ENCODE data around the gene OR5AP2. TPM values are rescaled to one million over a fixed set of nuclear protein-coding genes. Genes with fewer than 3 reads are reported as not detected.
"Not testable (repeated sequence)": the region's sequence is repeated elsewhere in the genome, so short reads cannot be mapped to it uniquely, and the experiment has no call there.

The OR5AP2 gene
- total RNA-seq, result not detected in 2 replicates
- not detected in 2 replicates for polyA plus RNA-seq

- Histone ChIP-seq H3K9me3 (ENCODE audit: low read depth) (no peaks in the 10 kb centered on the region), H3K4me1 (ENCODE audit: low read depth) (no peaks in the 10 kb centered on the region), H3K27ac (no peak within 1 kb of the TSS), H3K27me3 (no peaks in the 10 kb centered on the region), H3K4me3 (no peak within 1 kb of the TSS), H3K36me3 (no peaks in the 10 kb centered on the region)
- no peak for DNase-seq (ENCODE audit: low read depth in 1 of 2, low spot score in 1 of 2)
- no peak for TF ChIP-seq CTCF (IDR thresholded peaks at IDR 0.05; ENCODE audit: low read depth, low read length)
These were observed at the start of gene OR5AP2 for GRCh38 chr11:56642339-56642738. Gene OR5AP2, minus strand, starts transcription at chr11:56642439. Its CDS starts 0 bp downstream, at chr11:56642439.

DNA sequence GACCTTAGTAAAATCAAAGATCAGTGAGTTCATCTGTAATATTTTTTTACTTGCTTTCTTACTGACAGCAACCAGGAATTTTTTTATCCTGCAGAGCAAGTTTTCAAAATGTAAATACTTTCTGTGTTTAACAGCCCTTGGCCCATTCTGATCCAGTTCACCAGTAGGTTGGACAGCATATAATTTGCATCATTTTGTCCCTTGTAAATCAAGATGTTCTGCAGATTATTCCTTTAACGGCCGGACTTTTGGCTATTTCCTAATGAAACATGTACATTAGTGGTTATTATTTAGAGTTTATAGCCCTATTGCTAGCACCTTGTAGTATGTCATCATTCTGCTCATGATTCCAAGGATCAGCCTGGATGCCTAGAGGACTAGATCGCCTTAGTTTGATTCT lies 48.9 kb upstream of the OR5AP2 start:
- H3K4me1 ChIP-seq (ENCODE audit: low read depth); H3K36me3 ChIP-seq; H3K4me3 ChIP-seq; H3K27ac ChIP-seq; DNase-seq (ENCODE audit: low read depth in 1 of 2, low spot score in 1 of 2); H3K9me3 ChIP-seq (ENCODE audit: low read depth); H3K27me3 ChIP-seq: not testable (repeated sequence)

DNA sequence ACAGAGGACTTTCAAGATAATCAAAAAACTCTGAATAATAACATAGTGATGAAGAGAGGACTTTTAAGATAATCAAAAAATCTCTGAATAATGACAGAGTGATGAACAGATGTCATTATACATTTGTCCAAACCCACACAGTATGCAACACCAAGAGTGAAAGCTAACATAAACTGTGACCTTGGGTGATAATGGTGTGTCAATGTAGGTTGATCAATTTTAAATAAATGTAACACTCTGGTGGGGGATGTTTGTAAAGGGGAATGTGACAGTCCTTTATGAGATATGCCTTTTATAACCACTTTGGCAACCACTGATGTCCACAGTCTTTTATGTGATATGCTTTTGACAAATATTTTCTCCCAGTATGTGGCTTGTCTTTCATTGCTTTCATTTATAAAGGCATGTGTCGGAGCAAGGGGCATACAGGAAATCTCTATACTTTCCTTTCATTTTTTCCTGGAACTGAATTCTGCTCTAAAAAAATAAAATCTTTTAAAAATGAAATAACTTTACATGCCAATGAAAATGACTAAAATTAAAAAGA lies 46.4 kb upstream of the OR5AP2 start:
- no peak for DNase-seq (ENCODE audit: low read depth in 1 of 2, low spot score in 1 of 2)
- Histone ChIP-seq H3K9me3 (ENCODE audit: low read depth) (no peaks in the 10 kb centered on the region), H3K27ac (no peak overlapping the region), H3K27me3 (no peaks in the 10 kb centered on the region), H3K4me3 (no peak overlapping the region), H3K36me3 (no peaks in the 10 kb centered on the region), H3K4me1 (ENCODE audit: low read depth) (no peaks in the 10 kb centered on the region)
- no peak for TF ChIP-seq CTCF (IDR thresholded peaks at IDR 0.05; ENCODE audit: low read depth, low read length)

DNA sequence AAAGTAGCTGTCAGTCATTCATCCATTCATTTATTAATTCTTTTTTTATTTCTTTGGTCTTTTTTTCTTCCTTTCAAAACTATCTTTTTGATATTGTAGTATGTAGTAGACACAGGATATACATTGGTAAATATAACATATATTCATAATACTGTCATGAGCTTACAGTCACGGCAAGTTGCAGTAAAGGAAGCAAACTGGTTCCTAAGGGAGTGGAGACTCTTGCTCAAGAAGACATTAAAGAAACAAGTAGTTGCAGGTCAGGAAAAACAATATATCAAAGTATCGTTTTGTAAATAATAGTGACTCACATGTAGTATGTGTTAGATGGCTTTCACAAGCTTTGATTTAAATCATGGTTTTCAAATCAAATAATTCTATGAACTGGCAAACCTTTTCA lies 28.7 kb upstream of the OR5AP2 start:
- Histone ChIP-seq H3K4me3 (no peak overlapping the region), H3K27me3 (no peaks in the 10 kb centered on the region), H3K9me3 (ENCODE audit: low read depth) (no peaks in the 10 kb centered on the region), H3K36me3 (no peaks in the 10 kb centered on the region), H3K27ac (no peak overlapping the region), H3K4me1 (ENCODE audit: low read depth) (no peaks in the 10 kb centered on the region)
- no peak for TF ChIP-seq CTCF (IDR thresholded peaks at IDR 0.05; ENCODE audit: low read depth, low read length)
- DNase-seq (ENCODE audit: low read depth in 1 of 2, low spot score in 1 of 2), result no peak

DNA sequence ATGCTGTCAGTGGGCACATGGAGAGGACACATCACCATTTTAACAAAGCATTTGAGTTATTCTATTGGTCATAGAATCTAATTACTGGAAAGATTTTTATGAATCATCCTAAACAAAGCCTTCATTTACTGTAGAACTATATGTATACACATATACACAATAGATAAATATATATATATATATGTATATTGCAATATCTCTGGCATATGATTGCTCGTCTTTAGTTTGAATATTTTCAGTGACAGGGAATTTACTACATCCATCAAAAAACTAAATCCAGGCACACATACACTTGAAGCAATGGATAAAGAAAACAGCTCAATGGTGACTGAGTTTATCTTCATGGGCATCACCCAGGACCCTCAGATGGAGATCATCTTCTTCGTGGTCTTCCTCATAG lies 21.1 kb upstream of the OR5AP2 start, which contains the start of gene OR5AR1:
OR5AR1 (plus strand) TSS at position 301 of the 400 bp plus-strand sequence; CDS start at position 301, 0 bp downstream.
- TF ChIP-seq CTCF (IDR thresholded peaks at IDR 0.05; ENCODE audit: low read depth, low read length), result no peak
- no peak within 1 kb of the TSS for H3K4me3 ChIP-seq
- no peaks in the 10 kb centered on the region for H3K9me3 ChIP-seq (ENCODE audit: low read depth)
- no peaks in the 10 kb centered on the region for H3K36me3 ChIP-seq
- no peaks in the 10 kb centered on the region for H3K4me1 ChIP-seq (ENCODE audit: low read depth)
- H3K27ac ChIP-seq, result no peak within 1 kb of the TSS
- no peak for DNase-seq (ENCODE audit: low read depth in 1 of 2, low spot score in 1 of 2)
- H3K27me3 ChIP-seq, result no peaks in the 10 kb centered on the region

GRCh38 chr11:56659755-56660154 lies 17.5 kb upstream of the OR5AP2 start:
- Histone ChIP-seq H3K27ac (no peak overlapping the region), H3K36me3 (no peaks in the 10 kb centered on the region), H3K4me3 (no peak overlapping the region), H3K27me3 (no peaks in the 10 kb centered on the region), H3K4me1 (ENCODE audit: low read depth) (no peaks in the 10 kb centered on the region), H3K9me3 (ENCODE audit: low read depth) (no peaks in the 10 kb centered on the region)
- DNase-seq (ENCODE audit: low read depth in 1 of 2, low spot score in 1 of 2), result no peak
- no peak for TF ChIP-seq CTCF (IDR thresholded peaks at IDR 0.05; ENCODE audit: low read depth, low read length)

All from cardiac muscle cell (in vitro differentiated cells and primary cell).